Activated T-cell treated with anti-CD3 and anti-CD28 coated beads, Interleukin-2, amount 50 U/mL, for 24 hours (primary cell): ENCODE measurements around the gene TREML4.

Source experiments
- DNase-seq: peaks from one replicate; pipeline ENCODE4 v3.0.0-alpha.2; 2020
- H3K27ac Mint-ChIP-seq: 2 replicates; pipeline ENCODE4 v1.8.0; 2020; ENCODE audit warnings: mild to moderate bottlenecking, mixed read lengths
- H3K27me3 Mint-ChIP-seq: 2 replicates; pipeline ENCODE4 v1.8.0; 2020; ENCODE audit warnings: mixed read lengths
- H3K36me3 Mint-ChIP-seq: 2 replicates; pipeline ENCODE4 v1.8.0; 2020; ENCODE audit warnings: low read depth, mixed read lengths
- H3K4me1 Mint-ChIP-seq: 2 replicates; pipeline ENCODE4 v1.8.0; 2020; ENCODE audit warnings: low read depth, mixed read lengths
- H3K4me3 Mint-ChIP-seq: 2 replicates; pipeline ENCODE4 v1.8.0; 2020; ENCODE audit warnings: mild to moderate bottlenecking, moderate library complexity, mixed read lengths
- H3K9me3 Mint-ChIP-seq: 2 replicates; pipeline ENCODE4 v1.8.0; 2020; ENCODE audit warnings: mixed read lengths

TREML4 gene

GRCh38 chr6:41197234-41197633, 30.9 kb upstream of the TREML4 start:
- Mint-ChIP-seq H3K4me1 (peaks cover 46% of the 10 kb centered on the region), H3K27me3 (no peaks in the 10 kb centered on the region), H3K27ac (no peak overlapping the region), H3K36me3 (no peaks in the 10 kb centered on the region), H3K9me3 (no peaks in the 10 kb centered on the region), H3K4me3 (no peak overlapping the region)
- DNase-seq = no peak

DNA sequence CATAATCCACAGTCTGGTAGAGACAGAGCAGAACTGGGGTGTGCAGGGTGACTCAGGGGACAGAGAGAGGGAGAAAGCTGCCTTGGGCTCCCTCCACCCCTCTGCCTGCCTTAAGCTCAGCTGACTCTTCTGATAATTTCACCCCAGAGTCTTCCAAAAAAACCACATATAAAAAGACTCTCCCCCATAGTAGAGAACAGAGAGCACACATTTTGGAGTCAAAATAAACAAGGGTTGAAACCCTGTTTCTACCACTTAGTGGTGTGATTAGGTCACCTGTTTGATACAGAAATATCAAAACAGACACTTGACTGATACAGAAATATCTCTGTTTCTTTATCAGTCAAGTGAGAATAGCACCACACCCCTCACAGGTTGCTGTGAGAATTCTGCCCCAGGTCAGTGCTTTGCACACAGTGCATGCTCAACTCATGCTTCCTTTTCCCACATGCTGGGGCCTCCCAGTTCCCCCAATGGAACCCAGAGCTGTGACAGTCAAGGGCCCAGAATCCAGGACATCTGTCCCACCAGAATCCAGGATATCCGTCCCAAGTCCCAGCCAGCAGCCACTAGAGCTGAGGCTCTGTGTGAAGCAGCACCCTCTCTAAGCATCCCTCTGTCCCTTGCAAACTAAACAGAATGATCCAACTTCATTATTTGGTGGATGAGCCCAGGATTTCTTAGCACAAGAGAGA, 28.4 kb upstream of the TREML4 start:
- Mint-ChIP-seq H3K4me1 (peaks cover 50% of the 10 kb centered on the region), H3K27ac (peak overlapping the region; percentile 94), H3K9me3 (no peaks in the 10 kb centered on the region), H3K36me3 (no peaks in the 10 kb centered on the region), H3K27me3 (no peaks in the 10 kb centered on the region), H3K4me3 (peak overlapping the region; percentile 63)
- DNase-seq = peak; percentile 55

GRCh38 chr6:41200296-41200900, 27.8 kb upstream of the TREML4 start:
- H3K9me3 Mint-ChIP-seq = no peaks in the 10 kb centered on the region
- no peaks in the 10 kb centered on the region for H3K27me3 Mint-ChIP-seq
- peak; percentile 63 for DNase-seq
- H3K4me3 Mint-ChIP-seq = peak overlapping the region; percentile 63
- peaks cover 47% of the 10 kb centered on the region for H3K4me1 Mint-ChIP-seq
- H3K36me3 Mint-ChIP-seq = no peaks in the 10 kb centered on the region
- peak overlapping the region; percentile 94 for H3K27ac Mint-ChIP-seq

GRCh38 chr6:41200901-41201763, 27.0 kb upstream of the TREML4 start, which contains the start of gene TREML2:
TREML2 (minus strand) TSS chr6:41201149; CDS start chr6:41201008, 141 bp downstream.
- H3K4me1 Mint-ChIP-seq = peaks cover 47% of the 10 kb centered on the region
- DNase-seq = peak; percentile 59
- H3K36me3 Mint-ChIP-seq = no peaks in the 10 kb centered on the region
- H3K27ac Mint-ChIP-seq = peak within 1 kb of the TSS; percentile 94
- peak within 1 kb of the TSS; percentile 63 for H3K4me3 Mint-ChIP-seq
- H3K9me3 Mint-ChIP-seq = no peaks in the 10 kb centered on the region
- no peaks in the 10 kb centered on the region for H3K27me3 Mint-ChIP-seq

DNA sequence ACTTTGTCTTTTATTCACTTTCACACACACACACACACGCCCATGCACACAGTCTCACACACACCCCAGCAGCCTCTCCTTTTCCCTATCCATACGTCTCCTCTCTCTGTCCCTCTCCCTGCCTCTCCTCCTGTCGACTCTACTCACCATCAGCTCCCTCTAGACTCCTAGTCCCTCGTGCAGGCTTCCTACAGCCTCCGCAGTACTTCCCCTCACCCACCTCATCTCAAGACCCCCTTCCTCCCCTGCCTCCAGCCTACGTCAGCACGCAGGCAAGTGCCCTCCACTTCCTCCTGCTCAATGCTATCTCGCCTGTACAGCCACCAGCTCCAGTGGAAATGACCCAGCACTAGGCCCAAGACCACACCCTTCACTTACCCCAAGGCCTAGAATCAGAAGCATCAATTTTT, 26.4 kb upstream of the TREML4 start:
- Mint-ChIP-seq H3K4me3 (peak overlapping the region; percentile 63), H3K9me3 (no peaks in the 10 kb centered on the region), H3K27ac (peak overlapping the region; percentile 94), H3K36me3 (no peaks in the 10 kb centered on the region), H3K4me1 (peaks cover 47% of the 10 kb centered on the region), H3K27me3 (no peaks in the 10 kb centered on the region)
- no peak for DNase-seq

- Mint-ChIP-seq H3K4me3 (no peak overlapping the region), H3K27me3 (no peaks in the 10 kb centered on the region), H3K36me3 (no peaks in the 10 kb centered on the region), H3K9me3 (peaks cover 2% of the 10 kb centered on the region), H3K4me1 (peaks cover 45% of the 10 kb centered on the region), H3K27ac (no peak overlapping the region)
- DNase-seq = no peak
Observed at GRCh38 chr6:41204156-41204555, 24.0 kb upstream of the TREML4 start.

- DNase-seq = no peak
- Mint-ChIP-seq H3K27ac (no peak overlapping the region), H3K4me3 (no peak overlapping the region), H3K36me3 (no peaks in the 10 kb centered on the region), H3K4me1 (peaks cover 6% of the 10 kb centered on the region), H3K9me3 (peaks cover 2% of the 10 kb centered on the region), H3K27me3 (no peaks in the 10 kb centered on the region)
Observed at GRCh38 chr6:41208439-41209106, 19.6 kb upstream of the TREML4 start.

DNA sequence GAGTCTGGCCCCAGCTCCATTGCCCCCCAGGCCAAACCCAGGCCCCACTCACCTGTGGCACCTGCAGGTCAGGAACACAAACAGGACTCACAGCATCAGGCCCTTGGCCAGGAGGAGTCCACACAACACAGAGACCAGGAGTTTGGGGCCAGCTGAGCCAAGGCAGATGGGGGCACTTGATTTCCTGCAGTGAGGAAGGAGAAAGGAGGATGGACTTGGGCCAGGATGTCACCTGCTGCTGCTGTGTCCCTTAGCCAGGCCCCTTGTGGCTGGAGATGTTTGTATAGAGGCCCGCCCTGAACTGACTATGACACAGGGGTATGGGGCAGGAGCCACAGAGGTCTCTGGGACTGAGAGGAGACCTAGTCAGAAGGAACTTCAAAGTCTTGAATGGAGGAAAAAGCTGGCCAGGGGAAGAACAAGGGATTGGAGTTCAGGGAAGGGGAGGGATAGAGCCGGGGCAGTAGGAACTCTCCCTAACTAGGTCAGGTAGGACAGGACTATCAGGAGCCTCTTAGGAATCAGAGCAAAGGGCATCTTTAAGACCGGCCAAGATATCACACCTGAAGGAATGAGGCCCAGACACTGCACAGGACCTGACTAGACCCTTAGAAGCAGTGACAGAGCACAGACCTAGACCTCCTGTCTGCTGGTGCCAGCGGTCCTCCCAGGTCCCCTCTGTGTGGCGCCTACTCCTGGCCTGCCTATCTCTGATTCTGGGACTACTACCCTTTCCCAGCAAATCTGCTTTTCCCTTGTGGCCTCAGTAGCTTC, 18.4 kb upstream of the TREML4 start:
- H3K4me3 Mint-ChIP-seq = no peak overlapping the region
- peaks cover 6% of the 10 kb centered on the region for H3K4me1 Mint-ChIP-seq
- H3K27ac Mint-ChIP-seq = no peak overlapping the region
- H3K27me3 Mint-ChIP-seq = no peaks in the 10 kb centered on the region
- peaks cover 9% of the 10 kb centered on the region for H3K9me3 Mint-ChIP-seq
- no peaks in the 10 kb centered on the region for H3K36me3 Mint-ChIP-seq
- no peak for DNase-seq

DNA sequence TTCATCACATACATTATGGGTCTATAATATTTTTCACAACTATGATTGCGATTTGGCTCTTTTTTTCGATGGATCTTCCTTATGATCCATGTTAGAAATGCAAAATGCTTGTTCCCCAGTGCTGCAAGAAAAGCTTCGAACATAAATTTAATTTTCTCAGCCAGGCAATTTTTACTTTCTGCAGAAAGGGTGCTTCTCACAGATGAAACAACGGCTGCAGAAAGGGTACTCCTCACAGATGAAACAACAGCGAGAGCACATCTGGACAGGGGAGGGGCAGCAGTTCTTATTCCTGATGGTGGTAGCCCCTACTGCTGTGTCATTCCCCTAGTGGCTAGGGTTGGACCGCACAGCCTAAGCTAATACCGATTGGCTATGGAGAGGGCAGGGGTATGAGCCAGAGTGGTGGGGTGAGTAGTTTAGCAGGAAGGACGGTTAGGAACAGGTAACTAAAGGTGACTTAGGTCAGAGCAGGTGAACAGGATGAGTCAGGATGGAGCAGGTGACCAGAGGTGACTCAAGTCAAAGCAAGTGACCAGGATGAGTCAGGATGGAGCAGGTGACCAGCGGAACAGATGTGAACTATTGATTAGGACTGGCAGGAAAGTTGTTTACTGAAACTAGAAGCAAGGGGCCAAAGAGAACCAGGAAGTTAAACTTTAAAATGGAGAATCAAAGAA, 13.4 kb upstream of the TREML4 start:
- DNase-seq = no peak
- Mint-ChIP-seq H3K9me3 (peaks cover 13% of the 10 kb centered on the region), H3K27ac (no peak overlapping the region), H3K27me3 (no peaks in the 10 kb centered on the region), H3K36me3 (no peaks in the 10 kb centered on the region), H3K4me3 (no peak overlapping the region), H3K4me1 (no peaks in the 10 kb centered on the region)

- H3K4me1 Mint-ChIP-seq = no peaks in the 10 kb centered on the region
- H3K27me3 Mint-ChIP-seq = no peaks in the 10 kb centered on the region
- H3K4me3 Mint-ChIP-seq = no peak overlapping the region
Observed at GRCh38 chr6:41215777-41216176, 12.4 kb upstream of the TREML4 start.

GRCh38 chr6:41216616-41217015, 11.5 kb upstream of the TREML4 start:
- Mint-ChIP-seq H3K4me3 (no peak overlapping the region), H3K36me3 (no peaks in the 10 kb centered on the region), H3K4me1 (no peaks in the 10 kb centered on the region), H3K27me3 (no peaks in the 10 kb centered on the region), H3K9me3 (peaks cover 20% of the 10 kb centered on the region), H3K27ac (no peak overlapping the region)
- no peak for DNase-seq

More at GRCh38 chr6:41215777-41216176, 12.4 kb upstream of the TREML4 start:
- Mint-ChIP-seq H3K27ac (no peak overlapping the region), H3K36me3 (no peaks in the 10 kb centered on the region), H3K9me3 (peaks cover 20% of the 10 kb centered on the region)
- no peak for DNase-seq

DNA sequence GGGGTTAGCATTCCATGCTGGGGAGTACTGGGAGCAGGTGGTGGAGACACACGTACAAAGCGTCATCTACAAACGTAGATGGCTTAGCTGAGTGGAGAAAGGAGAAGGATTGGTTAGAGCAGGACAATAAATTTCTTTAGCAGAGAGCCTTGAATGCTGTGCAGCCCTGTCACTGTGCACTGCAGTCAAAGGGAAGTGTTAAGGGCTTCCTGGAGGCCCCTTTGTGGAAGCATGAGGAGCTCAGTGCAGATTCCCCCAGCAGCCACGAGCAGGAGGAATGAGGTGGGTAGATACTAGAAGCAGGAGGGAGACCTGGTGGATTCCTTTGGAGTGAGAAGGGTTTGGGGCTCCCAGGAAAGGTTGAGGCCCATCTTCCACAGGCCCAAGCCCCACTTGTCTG, 6.1 kb upstream of the TREML4 start:
- H3K4me1 Mint-ChIP-seq = no peaks in the 10 kb centered on the region
- H3K36me3 Mint-ChIP-seq = no peaks in the 10 kb centered on the region
- H3K27ac Mint-ChIP-seq = no peak overlapping the region
- peaks cover 7% of the 10 kb centered on the region for H3K9me3 Mint-ChIP-seq
- no peak overlapping the region for H3K4me3 Mint-ChIP-seq
- no peak for DNase-seq
- H3K27me3 Mint-ChIP-seq = no peaks in the 10 kb centered on the region

GRCh38 chr6:41222513-41222912, 5.6 kb upstream of the TREML4 start:
- H3K4me3 Mint-ChIP-seq = no peak overlapping the region
- DNase-seq = no peak

More at GRCh38 chr6:41222513-41222912, 5.6 kb upstream of the TREML4 start:
- Mint-ChIP-seq H3K9me3 (peaks cover 7% of the 10 kb centered on the region), H3K27ac (no peak overlapping the region), H3K36me3 (no peaks in the 10 kb centered on the region), H3K4me1 (no peaks in the 10 kb centered on the region), H3K27me3 (peaks cover 4% of the 10 kb centered on the region)
